LNCAP (cell line): ENCODE measurements around the gene MGARP.

ENCODE experiments used
- TF ChIP-seq, protein P1 (sequence below): fragments of 450-650 bp; IDR thresholded peaks from 2 replicates; pipeline ENCODE4 v1.5.1; 2017; ENCODE audit warnings: mild to moderate bottlenecking

The MGARP gene

DNA sequence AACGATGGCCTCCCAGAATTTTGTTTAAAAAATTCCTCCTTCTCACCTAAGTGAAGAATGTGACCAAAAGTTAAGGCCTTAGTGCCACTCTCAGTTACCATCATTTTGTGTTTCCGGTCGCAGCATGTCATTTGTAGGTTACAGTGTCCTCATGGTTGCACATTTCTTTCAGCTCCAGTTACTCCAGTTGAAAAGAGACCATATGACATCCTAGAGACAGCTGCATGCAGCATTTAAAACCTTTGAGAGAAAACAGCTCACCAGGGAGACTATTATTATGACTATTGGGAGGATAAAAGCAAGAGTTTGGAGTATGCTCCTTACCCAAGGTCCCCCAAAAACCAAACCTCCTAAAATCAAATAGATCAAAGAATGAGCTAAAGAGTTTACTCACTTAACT is 45.8 kb downstream of the MGARP start:
- TF ChIP-seq, protein P1, sequence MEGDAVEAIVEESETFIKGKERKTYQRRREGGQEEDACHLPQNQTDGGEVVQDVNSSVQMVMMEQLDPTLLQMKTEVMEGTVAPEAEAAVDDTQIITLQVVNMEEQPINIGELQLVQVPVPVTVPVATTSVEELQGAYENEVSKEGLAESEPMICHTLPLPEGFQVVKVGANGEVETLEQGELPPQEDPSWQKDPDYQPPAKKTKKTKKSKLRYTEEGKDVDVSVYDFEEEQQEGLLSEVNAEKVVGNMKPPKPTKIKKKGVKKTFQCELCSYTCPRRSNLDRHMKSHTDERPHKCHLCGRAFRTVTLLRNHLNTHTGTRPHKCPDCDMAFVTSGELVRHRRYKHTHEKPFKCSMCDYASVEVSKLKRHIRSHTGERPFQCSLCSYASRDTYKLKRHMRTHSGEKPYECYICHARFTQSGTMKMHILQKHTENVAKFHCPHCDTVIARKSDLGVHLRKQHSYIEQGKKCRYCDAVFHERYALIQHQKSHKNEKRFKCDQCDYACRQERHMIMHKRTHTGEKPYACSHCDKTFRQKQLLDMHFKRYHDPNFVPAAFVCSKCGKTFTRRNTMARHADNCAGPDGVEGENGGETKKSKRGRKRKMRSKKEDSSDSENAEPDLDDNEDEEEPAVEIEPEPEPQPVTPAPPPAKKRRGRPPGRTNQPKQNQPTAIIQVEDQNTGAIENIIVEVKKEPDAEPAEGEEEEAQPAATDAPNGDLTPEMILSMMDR: no peak

DNA sequence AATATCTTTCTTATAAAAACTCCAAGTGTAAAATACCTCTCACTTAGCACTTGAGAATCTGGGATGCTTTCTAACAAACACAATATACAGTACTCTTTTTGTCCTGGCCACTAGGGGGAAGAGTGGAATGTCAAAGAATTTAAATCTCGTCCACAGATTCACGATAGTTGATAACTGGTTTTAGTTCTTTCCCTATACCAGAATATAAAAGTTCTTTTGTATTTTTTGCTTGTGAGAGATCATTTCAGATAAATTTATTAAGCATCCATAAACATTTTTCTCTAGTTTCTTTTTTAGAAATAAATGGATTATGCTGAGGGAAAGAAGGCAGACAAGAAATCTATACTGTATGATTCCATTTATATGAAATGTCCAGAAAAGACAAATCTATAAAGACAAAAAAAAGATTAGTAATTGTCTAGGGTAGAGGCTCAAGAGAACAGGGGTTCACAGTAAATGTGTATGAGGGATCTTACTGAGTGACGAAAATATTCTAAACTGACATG is 50.4 kb downstream of the MGARP start:
- TF ChIP-seq, protein P1: peak; percentile 66

DNA sequence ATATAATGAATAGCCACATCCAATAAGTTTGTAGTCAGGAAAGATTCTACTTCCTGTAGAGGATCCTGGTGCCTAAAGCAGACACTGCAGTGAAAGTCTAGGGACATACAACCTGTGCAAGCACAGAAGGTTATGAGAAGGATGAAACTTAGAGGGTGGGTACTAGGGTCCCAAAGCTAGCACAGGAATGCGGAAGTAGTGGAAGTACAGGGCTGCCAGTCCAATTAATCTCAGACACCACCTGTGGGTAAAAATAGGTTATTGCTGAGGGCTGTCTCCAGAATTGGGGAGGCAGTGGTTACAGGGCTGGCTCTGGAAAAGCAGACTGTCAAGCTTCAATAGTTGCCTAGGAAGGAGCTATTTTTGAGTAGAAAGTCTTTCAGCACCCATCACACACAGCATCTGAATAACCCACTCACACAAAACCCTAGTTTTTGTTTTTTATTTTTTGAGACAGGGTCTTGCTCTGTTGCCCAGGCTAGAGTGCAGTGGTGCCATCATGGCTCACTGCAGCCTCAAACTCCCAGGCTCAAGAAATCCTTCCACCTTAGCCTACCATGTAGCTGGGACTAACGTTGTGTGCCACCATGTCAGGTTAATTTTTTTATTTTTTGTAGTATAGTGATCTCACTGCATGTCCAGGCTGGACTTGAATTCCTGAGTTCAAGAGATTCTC is 52.2 kb downstream of the MGARP start:
- TF ChIP-seq, protein P1: no peak

DNA sequence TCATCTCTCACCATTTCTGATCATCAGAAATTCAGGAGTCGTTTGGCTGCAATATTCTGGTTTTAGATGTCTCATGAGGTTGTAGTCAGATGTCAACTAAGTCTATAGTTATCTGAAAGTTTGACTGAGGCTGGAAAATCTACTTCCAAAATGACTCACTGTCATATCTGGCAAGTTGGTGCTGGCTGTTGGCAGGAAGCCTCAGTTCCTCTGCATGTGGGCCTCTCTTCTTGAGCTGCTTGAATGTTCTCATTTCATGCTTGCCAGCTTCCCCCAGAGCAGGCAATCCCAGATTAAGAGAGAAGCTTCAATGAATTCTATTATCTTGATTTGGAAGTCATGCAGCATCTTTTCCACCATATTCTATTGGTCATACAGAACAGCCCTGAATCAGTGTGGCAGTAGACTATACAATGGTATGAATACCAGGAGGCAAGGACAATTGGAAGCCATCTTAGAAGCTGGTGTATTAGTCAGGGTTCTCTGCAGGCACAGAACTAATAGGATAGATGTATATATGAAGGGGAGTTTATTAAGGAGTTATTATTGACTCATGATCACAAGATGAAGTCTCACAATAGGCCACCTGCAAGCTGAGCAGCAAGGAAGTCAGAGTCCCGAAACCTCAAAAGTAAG is 56.2 kb downstream of the MGARP start:
- TF ChIP-seq, protein P1: no peak

DNA sequence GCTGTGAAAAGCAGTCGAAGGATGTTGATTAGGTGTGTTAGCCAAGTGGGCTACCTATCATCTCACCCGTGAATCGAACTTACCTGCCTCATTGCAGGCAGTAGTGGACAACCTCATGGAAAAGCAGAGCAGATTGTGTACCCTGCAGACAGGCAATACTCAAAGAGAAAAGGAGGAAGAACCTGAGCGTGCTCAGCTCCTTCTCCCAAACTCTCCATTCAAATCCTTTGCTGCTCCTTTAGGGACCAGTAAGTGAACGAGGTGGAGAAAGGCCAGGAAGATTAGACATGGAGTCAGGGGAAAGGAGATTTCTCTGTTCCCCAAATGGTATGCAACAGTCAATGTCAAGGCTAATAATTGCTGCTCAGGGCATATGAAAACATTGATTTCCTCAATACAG is 57.8 kb downstream of the MGARP start:
- TF ChIP-seq, protein P1: no peak

DNA sequence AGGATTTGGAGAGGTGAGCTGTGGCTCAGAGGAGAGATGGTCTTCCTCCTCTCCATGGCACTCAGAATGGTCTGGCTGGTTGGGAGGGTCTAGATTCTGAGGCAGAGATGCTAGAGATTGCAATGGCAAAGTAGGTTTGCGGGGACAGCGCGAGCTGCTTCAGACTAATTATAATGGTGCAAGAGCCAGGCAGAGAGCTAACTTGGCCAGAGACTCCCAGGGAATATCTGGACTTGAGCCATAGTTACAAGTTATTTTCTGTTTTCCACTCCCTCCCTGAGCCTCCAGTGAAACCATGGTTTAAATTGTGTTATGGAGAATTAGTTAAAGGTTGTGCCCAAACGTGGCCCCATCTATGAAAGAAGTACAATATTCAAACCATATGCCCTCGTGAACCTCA is 58.3 kb downstream of the MGARP start:
- TF ChIP-seq, protein P1: no peak

DNA sequence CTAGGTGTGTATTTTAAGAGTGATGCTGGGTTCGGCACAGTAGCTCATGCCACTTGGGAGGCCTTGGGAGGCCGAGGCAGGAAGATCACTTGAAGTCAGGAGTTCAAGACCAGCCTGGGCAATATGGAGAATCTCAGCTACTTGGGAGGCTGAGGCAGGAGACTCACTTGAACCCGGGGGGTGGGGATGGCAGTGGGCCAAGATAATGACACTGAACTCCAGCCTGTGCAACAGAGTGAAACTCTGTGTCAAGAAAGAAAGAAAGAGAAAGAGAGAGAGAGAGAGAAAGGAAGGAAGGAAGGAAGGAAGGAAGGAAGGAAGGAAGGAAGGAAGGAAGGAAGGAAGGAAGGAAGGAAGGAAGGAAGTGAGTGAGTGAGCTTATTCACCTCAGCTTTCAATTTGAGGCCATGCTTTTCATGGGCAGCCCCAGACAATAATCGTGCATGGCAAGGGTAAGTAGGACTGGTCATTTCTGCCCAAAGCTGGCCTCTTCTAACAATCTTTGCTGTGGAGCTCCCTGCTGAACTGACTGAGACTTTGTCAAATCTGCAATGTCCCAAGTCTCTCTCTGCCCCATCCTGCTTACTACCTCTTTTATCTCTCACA is 60.5 kb downstream of the MGARP start:
- TF ChIP-seq, protein P1: no peak
